Epithelial cell of proximal tubule (primary cell): ENCODE results near the gene CRYZ. TPM values are rescaled to one million over a fixed set of nuclear protein-coding genes. Genes with fewer than 3 reads are reported as not detected.
"Not testable (repeated sequence)": the region's sequence is repeated elsewhere in the genome, so short reads cannot be mapped to it uniquely, and the experiment has no call there.

Experiments used
- DNase-seq: peaks from one replicate; pipeline ENCODE4 v3.0.0-alpha.2; 2011; ENCODE audit warnings: low read depth
- H3K4me3 ChIP-seq: 2 replicates; pipeline ENCODE4 v1.5.1; 2011; ENCODE audit warnings: low read depth, mild to moderate bottlenecking, low read length
- CTCF ChIP-seq: conservative IDR thresholded peaks from 2 replicates; pipeline ENCODE4 v1.5.1; 2012; ENCODE audit warnings: low read depth, mild to moderate bottlenecking, low read length
- total RNA-seq: library from RNA; depleted of rRNA; stranded (reverse); fragments of >200 nt; gene quantifications from 2 replicates; pipeline ENCODE4 v1.2.3, GENCODE V29; 2015

CRYZ gene
- total RNA-seq, 1 donor from 2014 or later: 192 TPM

- H3K4me3 ChIP-seq: no peak overlapping the region
- no peak for DNase-seq
- peak; percentile 81 for TF ChIP-seq CTCF
These were observed 39.2 kb upstream of the CRYZ start for GRCh38 chr1:74771913-74772515.

GRCh38 chr1:74767490-74767889 lies 34.6 kb upstream of the CRYZ start:
- H3K4me3 ChIP-seq: no peak overlapping the region
- no peak for DNase-seq
- TF ChIP-seq CTCF: peak; percentile 61

- no peak for DNase-seq
- TF ChIP-seq CTCF: no peak
- no peak overlapping the region for H3K4me3 ChIP-seq
These were observed 33.7 kb upstream of the CRYZ start for GRCh38 chr1:74766579-74766978.

- TF ChIP-seq CTCF: no peak
- no peak for DNase-seq
- no peak overlapping the region for H3K4me3 ChIP-seq
These were observed 31.0 kb upstream of the CRYZ start for GRCh38 chr1:74763807-74764206.

GRCh38 chr1:74756650-74757049 lies 23.8 kb upstream of the CRYZ start:
- not testable (repeated sequence) for H3K4me3 ChIP-seq

GRCh38 chr1:74755475-74755874 lies 22.6 kb upstream of the CRYZ start:
- no peak for DNase-seq
- no peak overlapping the region for H3K4me3 ChIP-seq
- no peak for TF ChIP-seq CTCF

More at GRCh38 chr1:74756650-74757049, 23.8 kb upstream of the CRYZ start:
- not testable (repeated sequence) for DNase-seq

GRCh38 chr1:74753104-74753503 lies 20.3 kb upstream of the CRYZ start:
- TF ChIP-seq CTCF: no peak
- DNase-seq: no peak
- no peak overlapping the region for H3K4me3 ChIP-seq
